HG03521 (cell line): ENCODE measurements around the gene ROPN1B.

Experiments
- ATAC-seq: cut with Tn5 transposase; IDR thresholded peaks from one replicate; pipeline ENCODE4 v1.9.1; 2021; ENCODE audit warnings: mild to moderate bottlenecking, moderate library complexity; ENCODE audit not compliant: unreplicated experiment

The ROPN1B gene

DNA sequence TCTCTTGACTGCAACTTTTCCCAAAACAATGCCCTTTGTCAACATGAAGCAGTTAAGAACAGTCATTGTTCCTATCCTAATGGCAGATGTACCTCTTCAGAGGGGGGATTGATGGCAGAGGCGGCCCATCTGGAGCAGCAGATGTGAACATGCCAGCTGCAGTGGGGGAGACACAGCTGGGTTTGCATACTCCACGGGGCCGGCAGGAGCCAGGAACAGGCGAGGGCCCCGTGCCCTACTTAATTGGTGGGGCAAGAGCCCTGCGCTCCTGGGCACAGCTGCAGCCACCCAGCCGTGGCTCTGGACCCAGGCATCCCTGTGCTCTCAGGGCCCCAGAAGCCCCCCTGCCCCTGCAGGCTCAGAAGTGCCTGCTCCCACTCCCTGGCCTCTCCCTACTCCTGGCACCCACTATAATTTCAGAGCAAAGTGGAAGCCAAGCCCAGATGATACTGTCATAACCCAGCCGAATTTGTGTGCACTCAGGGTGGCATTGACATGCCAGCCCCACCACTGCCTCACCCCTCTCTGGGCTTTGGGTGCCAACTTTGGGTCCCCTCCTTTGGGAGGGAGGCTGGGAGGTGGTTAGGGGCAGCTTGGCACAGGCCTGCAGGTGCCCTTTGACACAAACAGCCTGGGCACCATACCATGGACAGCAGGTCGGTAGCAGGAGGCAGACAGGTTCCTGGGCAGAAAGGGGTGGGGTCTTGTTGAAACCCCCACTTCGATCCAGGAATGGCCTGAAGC lies 34.6 kb downstream of the ROPN1B start:
- ATAC-seq, result no peak

DNA sequence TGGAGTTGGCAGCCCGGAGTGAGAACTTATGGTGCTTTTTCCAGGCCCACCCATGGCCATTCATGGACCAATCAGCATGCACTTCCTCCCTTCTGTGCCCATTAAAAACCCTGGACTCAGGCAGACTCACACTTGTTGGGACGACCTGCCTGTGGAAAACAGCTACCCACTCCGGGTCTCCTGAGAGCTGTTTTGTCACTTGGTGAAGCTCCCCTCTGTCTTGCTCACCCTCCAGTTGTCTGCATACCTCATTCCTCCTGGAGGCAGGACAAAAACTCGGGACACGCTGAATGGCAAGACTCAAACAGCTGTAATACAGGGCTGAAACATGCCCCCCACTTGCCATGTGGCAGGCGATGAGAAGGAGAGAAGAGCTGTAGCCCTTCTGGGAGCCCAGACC lies 35.2 kb downstream of the ROPN1B start:
- ATAC-seq, result no peak

DNA sequence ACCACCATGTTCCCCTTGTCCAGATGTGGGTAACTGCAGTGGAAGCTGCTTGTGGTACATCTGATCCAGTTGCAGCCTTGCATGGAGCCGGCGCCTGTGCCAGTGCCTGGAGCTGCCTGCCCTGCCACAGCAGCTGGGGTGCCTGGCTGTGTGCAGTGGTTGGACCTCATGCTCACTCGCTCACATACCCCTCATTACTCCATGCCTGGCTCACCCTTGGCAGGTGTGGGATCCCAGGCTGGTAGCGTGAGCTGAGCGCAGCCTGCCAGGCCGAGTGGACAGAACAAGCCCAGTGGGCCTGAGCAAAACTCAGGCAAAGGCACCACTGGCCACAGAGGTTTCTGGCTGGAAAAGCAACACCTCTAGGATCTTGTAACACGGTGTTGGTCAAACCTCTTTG lies 35.7 kb downstream of the ROPN1B start:
- no peak for ATAC-seq

DNA sequence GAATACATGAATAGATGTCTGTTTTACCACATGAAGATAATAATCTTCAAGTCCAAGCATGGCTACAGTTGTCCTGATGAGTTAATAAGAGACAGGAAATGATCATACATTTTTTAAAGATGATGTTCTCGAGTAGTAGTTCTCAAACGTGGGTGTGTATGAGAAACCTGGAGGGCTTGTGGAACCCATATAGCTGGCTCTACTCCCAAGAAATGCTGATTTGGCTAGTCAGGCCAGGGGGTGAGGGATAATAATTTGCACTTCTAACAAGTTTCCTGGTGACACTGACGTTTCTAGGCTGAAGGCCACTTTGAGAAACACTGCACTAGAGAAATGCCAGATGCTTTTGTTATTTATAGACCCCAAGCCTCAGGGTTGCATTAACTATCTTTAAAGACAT lies 37.0 kb downstream of the ROPN1B start:
- no peak for ATAC-seq

DNA sequence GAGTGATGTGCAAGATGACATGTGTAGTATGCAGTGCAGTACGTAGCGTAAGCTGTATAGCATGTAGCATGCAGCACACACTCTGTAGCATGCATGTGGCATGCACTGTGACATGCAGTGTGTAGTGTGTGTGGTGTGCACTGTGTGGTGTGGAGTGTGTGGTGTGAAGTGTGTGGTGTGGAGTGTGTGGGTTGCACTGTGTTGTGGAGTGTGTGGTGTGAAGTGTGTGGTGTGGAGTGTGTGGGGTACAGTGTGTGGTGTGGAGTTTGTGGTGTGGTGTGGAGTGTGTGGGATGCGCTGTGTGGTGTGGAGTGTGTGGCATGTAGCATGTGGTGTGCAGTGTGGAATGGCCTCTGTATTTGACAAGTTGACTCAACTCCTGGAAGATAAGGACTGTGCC lies 39.2 kb downstream of the ROPN1B start:
- ATAC-seq, result no peak

DNA sequence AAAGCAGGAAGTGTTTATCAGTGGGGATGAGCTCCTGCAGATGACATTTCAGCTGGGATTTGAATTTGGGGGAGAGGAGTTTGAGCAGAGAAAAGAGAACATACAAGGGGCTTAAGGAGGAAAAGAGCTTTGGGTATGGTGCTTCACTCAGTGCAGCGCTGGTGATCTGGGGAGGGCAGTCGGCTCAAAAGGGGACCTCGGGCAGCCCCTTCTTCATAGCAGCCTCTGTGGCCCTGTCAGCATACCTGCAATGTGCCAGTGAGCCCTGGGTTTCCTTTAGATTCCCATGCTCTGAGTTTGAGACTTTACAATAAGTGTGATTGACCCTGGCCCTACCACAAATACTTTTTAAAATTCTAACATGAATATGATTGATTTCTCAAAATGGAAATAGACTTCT lies 40.2 kb downstream of the ROPN1B start:
- no peak for ATAC-seq

DNA sequence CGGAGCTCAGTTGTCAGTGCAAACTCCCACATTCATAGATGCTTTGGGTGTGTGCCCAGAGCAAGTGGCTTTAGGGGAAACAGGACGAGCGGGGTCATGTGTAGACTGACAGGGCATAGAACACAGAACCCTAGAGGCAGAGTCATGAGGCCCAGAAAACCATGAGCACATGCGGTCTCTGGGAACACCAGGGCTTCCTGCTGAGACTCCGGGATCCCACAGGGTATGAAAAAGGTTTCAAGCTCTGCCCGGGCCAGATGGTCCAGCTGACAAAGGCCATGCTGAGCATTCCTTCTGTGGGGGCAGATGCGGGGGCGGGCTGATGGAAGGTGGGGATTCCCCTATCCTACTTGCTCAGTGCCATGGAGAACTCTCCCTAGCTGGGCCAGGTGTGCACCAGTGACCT lies 44.8 kb downstream of the ROPN1B start:
- no peak for ATAC-seq

DNA sequence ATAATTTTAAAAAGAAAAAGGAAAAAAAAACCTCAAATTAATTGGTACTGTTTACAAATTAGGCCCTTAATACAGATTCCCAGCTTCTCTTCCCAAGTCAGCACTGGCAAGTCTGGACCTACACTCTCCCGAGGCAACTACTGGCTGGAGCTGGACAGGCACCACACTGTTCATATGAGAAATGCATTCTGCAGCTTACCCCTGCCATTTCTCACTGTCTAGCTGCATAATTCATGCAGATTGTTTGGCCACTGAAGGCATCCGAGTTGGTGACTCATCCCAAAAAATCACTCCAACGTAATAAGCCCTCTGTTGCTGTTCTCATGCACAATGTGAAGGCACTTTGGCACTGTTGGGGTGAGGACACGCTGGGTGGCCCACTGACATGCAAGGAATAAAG lies 45.3 kb downstream of the ROPN1B start:
- ATAC-seq, result no peak

DNA sequence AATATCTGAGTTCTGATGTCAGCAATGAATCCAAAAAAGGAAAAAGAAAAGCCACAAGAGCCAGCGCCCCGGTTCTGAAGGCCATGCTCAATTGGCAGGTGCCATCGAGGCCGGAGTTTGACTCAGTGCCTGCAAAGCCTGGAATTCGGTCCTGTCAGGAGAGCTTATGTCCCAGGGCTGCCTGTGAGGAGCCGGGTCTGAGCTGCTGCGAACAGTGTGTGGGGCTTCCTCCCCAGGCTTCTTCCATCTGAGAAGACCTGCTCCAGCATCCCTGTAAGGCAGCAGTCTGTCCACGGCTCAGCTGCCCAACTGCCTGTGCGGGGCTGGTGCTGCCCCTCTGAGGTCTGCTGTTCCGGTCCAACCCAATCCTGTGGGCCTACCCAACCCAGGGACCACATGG lies 46.1 kb downstream of the ROPN1B start:
- ATAC-seq, result no peak

DNA sequence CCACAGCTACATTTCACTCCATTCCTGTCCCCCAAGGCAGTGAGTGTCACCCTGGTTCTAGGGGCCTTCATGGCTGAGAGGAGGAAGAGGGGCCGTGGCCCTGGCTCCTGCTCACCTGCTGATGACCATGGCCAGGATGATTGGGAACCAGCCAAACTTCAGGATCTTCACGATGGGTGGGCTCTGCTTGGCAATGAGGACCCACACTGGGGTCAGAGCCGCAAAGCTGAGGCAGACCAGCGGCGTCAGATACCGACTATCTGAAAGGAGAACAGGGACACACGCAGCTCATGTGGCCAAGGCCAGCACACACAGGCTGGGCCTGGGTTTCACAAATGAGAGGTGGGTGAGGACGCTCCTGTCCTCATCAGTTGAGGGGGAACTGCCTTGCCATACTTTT lies 47.6 kb downstream of the ROPN1B start:
- no peak for ATAC-seq

DNA sequence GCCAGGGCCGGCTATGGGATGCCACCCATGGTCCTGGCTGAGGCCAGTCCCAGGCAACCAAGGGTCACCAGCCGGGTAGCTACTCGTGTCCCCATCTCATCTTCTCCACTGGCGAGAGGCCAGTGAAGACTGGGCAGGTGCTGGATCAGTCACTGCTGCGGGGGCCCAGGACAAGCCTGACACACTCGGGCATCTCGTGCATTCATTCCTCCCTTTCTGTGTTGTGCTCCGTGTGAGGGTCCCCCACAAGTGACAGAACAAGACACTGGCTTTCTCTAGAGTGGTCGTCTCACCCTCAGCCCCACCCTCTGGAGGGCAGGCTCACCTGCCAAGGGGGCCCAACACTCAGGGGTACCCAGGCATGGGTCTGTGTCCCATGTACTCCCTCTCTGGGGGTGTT lies 48.4 kb downstream of the ROPN1B start:
- no peak for ATAC-seq

DNA sequence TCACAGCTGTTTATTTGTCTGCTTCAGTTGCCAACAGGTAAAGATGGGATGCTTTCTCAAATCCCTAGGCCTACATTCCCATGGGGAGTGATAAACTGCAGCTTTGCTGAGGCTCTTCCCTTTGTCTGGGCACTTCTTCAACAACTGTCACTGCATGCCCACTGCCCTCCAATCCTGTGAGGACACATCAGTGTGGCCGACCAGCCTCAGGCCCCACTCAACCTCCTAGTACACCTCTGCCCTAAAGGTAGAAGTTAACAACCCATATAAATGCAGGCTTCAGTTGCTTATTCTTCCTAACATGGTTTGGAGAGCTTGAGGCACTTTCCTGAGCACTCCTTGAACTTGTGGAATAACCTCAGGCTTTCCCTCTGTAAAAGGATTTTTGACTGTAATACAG lies 49.6 kb downstream of the ROPN1B start:
- ATAC-seq, result no peak

DNA sequence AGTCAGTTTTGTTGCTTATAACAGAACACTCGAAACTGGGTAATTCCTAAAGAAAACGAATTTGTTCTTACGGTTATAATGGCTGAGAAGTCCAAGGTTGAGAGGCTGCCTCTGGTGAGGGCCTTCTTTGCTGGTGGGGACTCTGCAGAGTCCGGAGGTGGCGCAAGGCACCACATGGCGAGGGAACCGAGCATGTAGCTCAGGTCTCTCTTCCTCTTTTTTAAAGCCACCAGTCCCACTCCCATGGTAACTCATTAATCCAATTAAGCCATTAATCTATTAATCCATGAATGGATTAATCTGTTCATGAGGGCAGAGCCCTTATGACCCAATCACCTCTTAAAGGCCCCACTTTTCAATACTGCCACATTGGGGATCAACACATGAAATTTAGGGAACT lies 50.0 kb downstream of the ROPN1B start:
- ATAC-seq, result no peak

DNA sequence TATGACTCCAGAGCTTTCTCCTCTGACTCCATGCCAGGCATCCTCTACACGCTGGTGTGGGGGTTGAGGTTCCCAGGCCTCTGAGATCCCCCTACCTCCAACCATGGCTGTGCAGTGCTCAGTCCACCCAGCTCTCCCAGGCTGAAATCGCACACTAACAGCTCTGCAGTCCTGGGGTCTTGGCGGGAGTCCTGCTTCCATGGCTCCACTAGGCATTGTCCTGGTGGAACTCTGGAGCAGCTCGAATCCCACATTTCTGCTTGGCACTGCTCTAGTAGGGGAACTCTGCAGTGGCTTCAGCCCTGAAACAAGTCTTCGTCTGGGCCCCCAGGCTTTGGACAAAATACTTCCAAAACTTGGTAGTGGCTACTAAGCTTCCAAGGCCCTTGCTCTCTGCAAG lies 50.7 kb downstream of the ROPN1B start:
- no peak for ATAC-seq

DNA sequence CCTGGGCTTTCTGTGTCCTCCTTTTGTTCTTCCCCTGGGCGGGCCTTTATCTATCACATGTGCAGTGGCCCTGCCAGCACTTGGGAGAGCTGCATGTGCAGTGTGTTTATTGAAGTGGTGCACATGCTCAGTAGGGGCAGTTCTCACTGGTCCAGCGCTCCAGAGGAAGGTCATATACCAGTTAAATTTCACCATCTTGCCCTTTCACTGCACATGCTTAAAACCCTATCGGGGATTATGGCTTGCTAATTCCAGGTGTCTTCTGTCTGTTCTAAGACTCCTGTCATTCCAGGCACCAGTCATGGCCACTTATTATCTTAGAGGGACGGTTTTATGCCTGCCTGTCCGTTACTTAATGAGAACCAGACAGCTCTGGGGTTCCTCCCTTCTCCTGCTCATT lies 52.2 kb downstream of the ROPN1B start:
- ATAC-seq, result no peak

DNA sequence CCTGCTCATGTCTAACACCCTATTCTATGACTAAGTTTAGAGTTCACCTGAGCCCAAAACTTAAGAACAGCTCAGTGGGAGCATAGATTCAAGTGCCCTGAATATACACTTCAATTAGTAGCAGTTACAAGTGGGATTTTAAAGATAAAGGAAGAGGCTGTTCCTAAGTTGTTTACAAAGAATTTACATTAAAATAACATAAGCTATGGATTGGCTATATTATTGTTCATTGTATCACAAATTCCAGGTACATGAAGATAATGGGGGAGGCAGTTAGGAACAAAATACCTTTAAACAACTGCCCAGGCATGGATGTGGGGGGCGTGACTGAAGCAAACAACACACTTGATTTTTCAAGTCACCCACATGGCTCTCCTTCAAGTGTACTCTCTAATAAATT lies 52.7 kb downstream of the ROPN1B start:
- ATAC-seq, result no peak

DNA sequence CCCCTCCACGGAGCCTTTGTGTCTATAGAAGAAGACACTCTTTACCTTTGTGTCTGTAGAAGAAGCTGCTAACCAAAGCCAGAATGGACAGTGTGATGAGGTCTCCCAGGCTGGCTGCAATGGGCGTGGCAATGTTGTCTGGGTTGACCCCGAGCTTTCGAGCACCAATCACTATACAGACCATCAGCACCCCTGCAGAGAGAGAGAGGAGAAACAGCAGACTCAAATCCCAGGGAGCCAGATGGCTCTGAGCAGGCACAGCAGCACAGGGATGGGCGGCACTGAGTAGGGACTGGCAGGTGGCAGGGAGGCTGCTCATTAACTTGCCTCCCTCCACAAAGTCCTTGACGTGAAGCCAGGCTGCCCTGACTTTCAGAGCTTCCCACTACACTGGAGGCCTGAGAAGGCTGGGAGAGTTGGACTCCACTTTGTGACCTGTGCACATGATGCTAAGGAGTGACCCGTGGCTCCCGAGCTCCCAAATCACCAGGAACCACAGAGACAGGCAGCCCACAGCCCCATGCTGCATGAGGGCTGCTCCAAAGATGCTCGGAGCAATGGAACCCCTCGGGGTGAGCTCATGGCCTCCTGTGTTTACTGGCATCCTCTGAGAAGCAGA lies 53.9 kb downstream of the ROPN1B start:
- ATAC-seq, result no peak

DNA sequence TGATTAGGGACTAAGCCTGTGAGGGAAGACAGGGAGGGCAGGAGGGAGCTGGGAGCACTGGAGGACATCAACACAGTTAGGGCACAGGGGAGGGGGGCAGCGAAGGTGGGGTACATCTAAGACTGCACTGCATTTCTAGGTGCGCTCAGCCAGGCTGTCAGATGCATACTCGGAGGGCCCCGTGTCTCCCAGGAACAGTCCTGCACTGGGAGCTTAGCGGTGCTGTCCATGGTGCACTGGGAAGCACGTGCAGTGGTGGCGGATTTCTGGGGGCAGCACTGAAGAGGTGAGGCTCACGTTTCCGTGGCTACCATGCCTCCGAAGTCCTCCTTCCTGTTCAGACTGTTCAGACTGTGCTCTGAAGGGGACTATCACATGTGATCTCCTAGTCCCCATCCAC lies 54.4 kb downstream of the ROPN1B start:
- ATAC-seq, result no peak

DNA sequence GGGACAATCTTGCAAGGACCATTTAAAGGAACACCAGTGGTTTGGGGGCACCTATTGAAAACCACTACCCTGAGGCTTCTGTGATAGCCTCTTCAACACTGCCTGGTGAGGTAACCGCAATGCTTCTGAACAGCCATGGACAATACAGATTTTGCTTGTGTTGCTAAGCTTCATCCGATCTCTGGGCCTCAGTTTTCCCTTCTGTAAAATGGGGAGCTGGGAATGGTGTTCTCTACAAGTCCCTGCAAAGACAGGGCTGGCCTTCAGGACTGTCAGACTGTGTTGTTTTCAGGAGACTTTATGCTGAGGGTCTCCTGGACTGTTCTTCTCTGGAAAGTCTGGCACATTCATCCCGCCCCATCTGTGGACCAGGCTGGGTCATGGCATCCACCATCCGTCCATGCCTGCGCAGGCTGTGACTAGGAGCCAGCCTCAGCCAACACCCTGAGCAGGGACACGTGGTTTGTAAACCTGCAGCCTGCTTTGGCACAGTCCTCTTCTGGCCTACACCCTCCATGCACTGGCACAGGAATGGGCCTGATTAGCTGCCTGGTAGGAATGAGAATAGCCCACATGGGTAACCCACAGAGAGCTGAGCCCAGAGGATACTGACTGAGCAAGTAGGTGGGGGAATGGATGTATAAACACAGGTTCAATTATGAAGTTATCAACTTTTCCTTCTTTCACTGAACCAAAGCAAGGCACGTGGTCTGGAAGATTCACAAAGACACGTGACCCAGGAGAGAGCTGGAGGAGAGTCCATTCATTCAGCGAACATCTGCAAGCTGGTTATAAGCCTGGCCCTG lies 55.3 kb downstream of the ROPN1B start:
- no peak for ATAC-seq

DNA sequence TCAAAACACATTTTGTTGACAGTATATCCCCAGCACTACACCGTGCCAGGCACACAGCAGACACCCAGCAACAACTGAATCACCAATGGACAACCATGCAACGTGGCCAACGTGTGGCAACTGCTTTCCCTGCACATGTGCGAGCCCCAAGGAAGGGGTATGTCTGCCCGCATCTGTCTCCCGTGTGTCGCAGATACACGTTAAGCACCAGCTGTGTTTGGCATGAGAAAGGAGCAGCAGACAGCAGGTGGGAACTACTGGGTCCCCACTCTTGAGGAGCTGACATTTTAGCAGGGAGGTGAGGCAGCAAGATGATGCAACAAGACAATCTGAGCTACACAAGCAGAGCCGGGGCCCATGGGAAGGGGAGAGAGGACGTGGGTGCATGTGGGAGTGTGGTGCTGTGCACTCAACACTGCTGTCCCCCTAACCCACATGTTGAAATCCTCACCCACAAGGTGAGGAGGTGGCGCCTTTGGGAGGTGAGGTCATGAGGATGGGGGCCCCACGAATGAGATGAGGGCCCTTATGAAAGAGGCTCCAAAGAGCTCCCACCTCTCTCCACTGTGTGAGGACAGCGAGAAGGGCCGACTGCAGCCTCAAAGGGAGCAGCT lies 56.2 kb downstream of the ROPN1B start:
- ATAC-seq, result no peak

DNA sequence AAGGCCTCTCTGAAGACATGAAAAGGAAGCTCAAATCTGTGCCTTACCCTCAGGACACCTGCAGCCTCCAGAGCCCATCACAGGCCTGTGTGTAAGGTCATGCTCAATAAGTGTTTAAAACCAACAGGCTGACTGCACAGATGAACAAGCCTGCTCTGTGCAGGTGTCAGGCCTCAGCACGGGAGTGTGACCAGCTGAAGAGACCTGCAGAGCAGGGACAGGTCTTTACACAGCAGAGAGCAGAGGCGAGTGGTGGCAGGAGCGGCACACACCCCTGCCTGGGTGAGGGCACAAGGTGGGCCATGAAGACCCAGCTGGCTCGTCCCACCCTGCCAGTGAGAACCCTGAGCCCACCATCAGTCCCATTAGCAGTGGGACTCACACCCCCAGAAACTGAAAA lies 56.9 kb downstream of the ROPN1B start:
- ATAC-seq, result no peak

DNA sequence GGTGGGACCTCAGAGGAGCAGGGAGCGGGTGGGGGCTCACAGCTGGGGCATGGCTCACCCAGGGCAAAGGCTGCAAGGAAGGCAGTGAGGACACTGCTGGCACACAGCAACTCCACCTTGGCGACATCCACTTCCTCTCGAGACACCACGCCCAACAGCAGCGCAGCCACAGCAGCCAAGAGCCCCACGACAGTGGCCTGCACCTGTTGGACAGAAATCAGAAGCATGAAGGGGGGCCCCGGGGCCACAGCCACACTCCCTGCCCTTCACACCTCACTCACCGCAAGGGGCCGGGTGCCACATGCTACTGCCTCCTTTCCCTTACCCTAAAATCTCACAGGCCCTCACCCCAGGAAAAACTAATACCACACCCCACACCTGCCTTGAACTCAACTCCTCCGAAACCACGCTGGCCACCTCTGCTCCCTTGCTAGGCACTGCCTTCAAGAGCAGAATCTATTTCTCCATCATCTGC lies 57.3 kb downstream of the ROPN1B start:
- no peak for ATAC-seq
